B cell (primary cell): ENCODE results near the gene CELA3B. TPM values are rescaled to one million over a fixed set of nuclear protein-coding genes. Genes with fewer than 3 reads are reported as not detected.

Source experiments
- ATAC-seq: fragments of 200-7000 bp; cut with Tn5 transposase; one replicate; pipeline ENCODE4 v1.10.0; 2021; ENCODE audit warnings: low read depth, mild to moderate bottlenecking, moderate number of reproducible peaks, moderate library complexity
- CTCF ChIA-PET: fragments of 350-600 bp; sonication (Branson Sonifier 250); formaldehyde crosslinking; loops from one replicate; lab custom pipeline; 2021; ENCODE audit warnings: antibody characterized with exemption, inconsistent platforms; lab: Charles Lee
- POLR2A ChIA-PET: fragments of 350-600 bp; sonication (Branson Sonifier 250); formaldehyde crosslinking; loops from one replicate; lab custom pipeline; 2021; ENCODE audit warnings: antibody characterized with exemption; lab: Charles Lee
- DNase-seq: peaks from one replicate; pipeline ENCODE4 v3.0.0; 2013
- H2AFZ ChIP-seq: 2 replicates; pipeline ENCODE4 v1.6.1; 2012; ENCODE audit warnings: mild to moderate bottlenecking, low read depth, low read length; ENCODE audit not compliant: insufficient read depth, poor library complexity, severe bottlenecking
- H3K27ac ChIP-seq, 2 donors: 1 replicate in 1 of 2; 2 replicates in 1 of 2; pipeline ENCODE4 v1.5.1; 2012 to 2013; ENCODE audit warnings: low read length in 2 of 2, mild to moderate bottlenecking in 2 of 2, moderate library complexity in 1 of 2
- H3K27me3 ChIP-seq, 4 experiments: fragments of 200-600 bp in 1 of 4; sonication (generic) in 1 of 4; replicated peaks in 1 of 4; 1 replicate in 2 of 4; 2 replicates in 2 of 4; pipeline versions ENCODE4 v1.6.1 to v1.7.0; 2013 to 2016; ENCODE audit warnings: low read length in 3 of 4, mild to moderate bottlenecking in 2 of 4, mixed read lengths in 1 of 4, moderate library complexity in 1 of 4; ENCODE audit not compliant: insufficient read depth in 4 of 4, control insufficient read depth in 3 of 4; ENCODE audit errors: control extremely low read depth in 1 of 4
- H3K36me3 ChIP-seq, 2 experiments: replicated peaks in 1 of 2; 1 replicate in 1 of 2; 2 replicates in 1 of 2; pipeline versions ENCODE4 v1.6.1 to v1.7.1; 2013; ENCODE audit warnings: low read length in 1 of 2; ENCODE audit not compliant: insufficient read depth in 2 of 2, control insufficient read depth in 1 of 2; ENCODE audit errors: control extremely low read depth in 1 of 2, extremely low read depth in 1 of 2
- H3K4me1 ChIP-seq, 2 donors: fragments of 200-600 bp in 1 of 2; sonication (generic) in 1 of 2; 1 replicate in 1 of 2; 2 replicates in 1 of 2; pipeline versions ENCODE4 v1.5.1 to v1.6.1; 2013 to 2017; ENCODE audit warnings: low read length in 2 of 2; ENCODE audit not compliant: control insufficient read depth in 2 of 2, insufficient read depth in 2 of 2
- H3K4me2 ChIP-seq: replicated peaks from 2 replicates; pipeline ENCODE3; 2012; ENCODE audit warnings: mild to moderate bottlenecking, low read depth, low read length; ENCODE audit not compliant: poor library complexity, severe bottlenecking
- H3K4me3 ChIP-seq, 5 experiments: fragments of 200-600 bp in 1 of 5; sonication (generic) in 1 of 5; 1 replicate in 3 of 5; 2 replicates in 2 of 5; pipeline versions ENCODE4 v1.5.1 to v1.7.0; 2011 to 2016; ENCODE audit warnings: low read length in 4 of 5, mild to moderate bottlenecking in 4 of 5, low read depth in 2 of 5, control low read depth in 1 of 5, moderate library complexity in 1 of 5; ENCODE audit not compliant: insufficient read depth in 1 of 5; ENCODE audit errors: control extremely low read depth in 1 of 5, extremely low read depth in 1 of 5
- H3K79me2 ChIP-seq: fragments of 200-600 bp; sonication (generic); one replicate; pipeline ENCODE4 v1.6.0; 2016; ENCODE audit warnings: low read length; ENCODE audit not compliant: control insufficient read depth, insufficient read depth
- H3K9ac ChIP-seq: fragments of 200-600 bp; sonication (generic); 2 replicates; pipeline ENCODE4 v1.6.1; 2017; ENCODE audit warnings: mild to moderate bottlenecking, low read length, moderate library complexity
- H3K9me3 ChIP-seq, 3 donors: one replicate each; pipeline versions ENCODE4 v1.6.1 to v1.7.1; 2013; ENCODE audit warnings: low read length in 2 of 3; ENCODE audit not compliant: control insufficient read depth in 2 of 3, insufficient read depth in 1 of 3; ENCODE audit errors: control extremely low read depth in 1 of 3
- H4K20me1 ChIP-seq: 2 replicates; pipeline ENCODE4 v1.6.0; 2012; ENCODE audit warnings: mild to moderate bottlenecking, low read length; ENCODE audit not compliant: insufficient read depth, control insufficient read depth, poor library complexity, severe bottlenecking
- H3K27ac Mint-ChIP-seq: one replicate; pipeline ENCODE4 v1.8.0; 2021; ENCODE audit warnings: mixed read lengths
- H3K27me3 Mint-ChIP-seq: one replicate; pipeline ENCODE4 v1.8.0; 2021; ENCODE audit warnings: mixed read lengths
- H3K4me1 Mint-ChIP-seq: one replicate; pipeline ENCODE4 v1.8.0; 2021; ENCODE audit warnings: mixed read lengths
- H3K4me3 Mint-ChIP-seq: one replicate; pipeline ENCODE4 v1.8.0; 2021; ENCODE audit warnings: mixed read lengths
- H3K9me3 Mint-ChIP-seq: one replicate; pipeline ENCODE4 v1.8.0; 2022; ENCODE audit warnings: mixed read lengths; ENCODE audit not compliant: insufficient read depth
- CTCF ChIP-seq: fragments of 200-600 bp; IDR thresholded peaks from one replicate; pipeline ENCODE4 v1.8.0; 2022; ENCODE audit warnings: antibody characterized with exemption, mild to moderate bottlenecking
- EZH2 ChIP-seq: IDR thresholded peaks from 2 replicates; pipeline ENCODE4 v1.6.1; 2012; ENCODE audit warnings: borderline replicate concordance, low read depth, mild to moderate bottlenecking, moderate library complexity, low read length; ENCODE audit not compliant: insufficient read depth, poor library complexity, severe bottlenecking
- WGBS: methylation state at CpG from one replicate; pipeline ENCODE4 v1.1.5; 2013; ENCODE audit warnings: missing lambda C conversion rate; ENCODE audit not compliant: insufficient coverage; 5-methylcytosine and 5-hydroxymethylcytosine counted together
- intact Hi-C: fragments of 100-400 bp; cut with micrococcal nuclease; formaldehyde crosslinking; loops from one replicate; pipeline ENCODE4 v1.10.0; 2022
- polyA plus RNA-seq: library from polyadenylated mRNA; depleted of rRNA; stranded (reverse); fragments of >200 nt; gene quantifications from 2 replicates; pipeline ENCODE4 v1.2.3, GENCODE V29; 2012
- total RNA-seq, 2 donors: library from RNA; stranded (reverse); fragments of 120-200 nt in 1 of 2; gene quantifications; 1 replicate in 1 of 2; 2 replicates in 1 of 2; pipeline versions ENCODE4 v1.2.3 to v1.2.4, GENCODE V29; 2013 to 2022

The CELA3B gene
- total and polyA plus RNA-seq, 2 donors (not counting 1 experiment from before 2014, with no cell fraction given): not detected

- Histone ChIP-seq H3K4me1 (no peaks in the 10 kb centered on the region), H3K9ac (no peak overlapping the region), H3K27me3 (no peaks in the 10 kb centered on the region), H3K27ac (no peak overlapping the region), H3K4me2 (no peak overlapping the region), H3K36me3 (no peaks in the 10 kb centered on the region), H3K79me2 (no peaks in the 10 kb centered on the region), H2AFZ (no peak overlapping the region), H3K4me3 (no peak overlapping the region), H4K20me1 (no peaks in the 10 kb centered on the region), H3K9me3 (no peaks in the 10 kb centered on the region)
- intact Hi-C loops: no loop called here
- Mint-ChIP-seq H3K4me3 (no peak overlapping the region), H3K9me3 (no peaks in the 10 kb centered on the region), H3K4me1 (no peaks in the 10 kb centered on the region), H3K27ac (no peak overlapping the region), H3K27me3 (peaks cover 4% of the 10 kb centered on the region)
- WGBS: 0% methylated on average over 1 of the region's 3 CpGs
- ATAC-seq (no peak), DNase-seq (no peak)
- POLR2A ChIA-PET: no interaction called here
- TF ChIP-seq CTCF: no peak
- no peak for TF ChIP-seq EZH2
- CTCF ChIA-PET: no interaction called here
These were observed 32.1 kb upstream of the CELA3B start for GRCh38 chr1:21944733-21945073.

- CTCF ChIA-PET: no interaction called here
- H3K79me2 ChIP-seq: no peaks in the 10 kb centered on the region
- Mint-ChIP-seq H3K4me3 (no peak overlapping the region), H3K9me3 (no peaks in the 10 kb centered on the region), H3K27ac (no peak overlapping the region), H3K4me1 (no peaks in the 10 kb centered on the region), H3K27me3 (peaks cover 4% of the 10 kb centered on the region)
- TF ChIP-seq CTCF (no peak), EZH2 (no peak)
- no peak overlapping the region for H3K27ac ChIP-seq
- H3K9me3 ChIP-seq: no peaks in the 10 kb centered on the region
- intact Hi-C loops: no loop called here
- no peaks in the 10 kb centered on the region for H3K36me3 ChIP-seq
- H4K20me1 ChIP-seq: no peaks in the 10 kb centered on the region
- H3K4me1 ChIP-seq: no peaks in the 10 kb centered on the region
- no peak overlapping the region for H3K4me3 ChIP-seq
- H3K9ac ChIP-seq: no peak overlapping the region
- POLR2A ChIA-PET: no interaction called here
- ATAC-seq: no peak
- H3K4me2 ChIP-seq: no peak overlapping the region
- WGBS: 84% methylated on average over 8 of the region's 11 CpGs
- no peaks in the 10 kb centered on the region for H3K27me3 ChIP-seq
- DNase-seq: no peak
- H2AFZ ChIP-seq: no peak overlapping the region
These were observed 29.8 kb upstream of the CELA3B start for GRCh38 chr1:21946836-21947587.
